ENCODE data around the gene MOGAT1.

MOGAT1 gene, protein sequence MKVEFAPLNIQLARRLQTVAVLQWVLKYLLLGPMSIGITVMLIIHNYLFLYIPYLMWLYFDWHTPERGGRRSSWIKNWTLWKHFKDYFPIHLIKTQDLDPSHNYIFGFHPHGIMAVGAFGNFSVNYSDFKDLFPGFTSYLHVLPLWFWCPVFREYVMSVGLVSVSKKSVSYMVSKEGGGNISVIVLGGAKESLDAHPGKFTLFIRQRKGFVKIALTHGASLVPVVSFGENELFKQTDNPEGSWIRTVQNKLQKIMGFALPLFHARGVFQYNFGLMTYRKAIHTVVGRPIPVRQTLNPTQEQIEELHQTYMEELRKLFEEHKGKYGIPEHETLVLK

DNA sequence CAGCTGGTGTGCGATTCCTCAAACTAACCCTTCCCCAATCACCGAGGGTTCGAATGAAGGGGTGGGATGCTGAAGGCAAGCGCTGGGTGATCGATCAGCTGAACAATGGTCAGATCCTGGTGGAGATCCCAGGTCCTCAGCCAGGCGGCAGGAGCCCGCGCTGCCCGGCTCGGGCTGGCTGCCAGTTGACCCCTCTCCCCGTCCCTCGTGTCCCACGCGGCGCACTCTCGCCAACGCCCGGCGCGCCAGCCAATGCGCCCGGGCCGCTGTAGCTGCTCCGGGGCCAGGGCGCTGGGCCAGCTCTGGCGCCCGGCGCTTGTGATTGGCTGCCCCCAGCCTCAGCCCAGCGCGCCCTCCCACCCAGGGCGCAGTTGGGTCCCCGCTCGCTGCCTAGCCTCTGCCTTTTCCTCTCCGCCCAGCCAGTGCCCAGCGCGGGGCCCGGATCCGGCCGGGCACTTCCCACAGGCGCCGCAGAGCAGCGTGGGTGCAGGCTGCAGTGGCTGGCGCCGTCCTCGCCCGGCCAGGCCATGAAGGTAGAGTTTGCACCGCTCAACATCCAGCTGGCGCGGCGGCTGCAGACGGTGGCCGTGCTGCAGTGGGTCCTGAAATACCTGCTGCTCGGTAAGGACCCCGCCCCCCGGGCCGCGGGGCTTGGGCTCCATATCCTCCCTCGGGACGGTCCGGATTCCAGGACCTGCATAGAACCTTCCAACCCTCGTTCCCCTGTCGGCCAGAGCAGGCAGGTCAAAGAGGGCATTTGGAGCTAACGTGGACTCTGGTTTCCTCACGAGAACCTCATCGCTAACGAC, at the start of gene MOGAT1:
MOGAT1 (plus strand) TSS at position 400 of the 809 bp plus-strand sequence; CDS start at position 528, 128 bp downstream.
- no peak for FAIRE-seq

DNA sequence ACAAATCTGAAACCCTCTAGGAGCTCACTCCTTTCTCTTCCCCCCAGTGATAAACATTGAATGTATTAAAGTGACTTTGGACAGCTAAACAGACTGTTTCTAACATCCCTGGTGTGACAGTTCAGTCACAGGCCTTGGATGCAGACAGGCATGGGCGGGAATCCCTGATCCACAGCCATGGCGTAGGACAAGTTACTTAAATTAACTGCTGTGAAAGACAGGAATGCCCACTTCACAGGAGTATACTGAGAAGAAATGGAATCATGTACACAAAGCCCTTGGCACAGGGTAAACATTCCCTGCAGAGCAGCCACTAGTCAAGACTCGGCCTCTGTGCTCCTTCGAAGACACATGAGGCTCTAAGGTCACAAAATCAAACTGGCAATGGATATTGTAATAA, 49.6 kb upstream of the MOGAT1 start:
- FAIRE-seq: no peak

DNA sequence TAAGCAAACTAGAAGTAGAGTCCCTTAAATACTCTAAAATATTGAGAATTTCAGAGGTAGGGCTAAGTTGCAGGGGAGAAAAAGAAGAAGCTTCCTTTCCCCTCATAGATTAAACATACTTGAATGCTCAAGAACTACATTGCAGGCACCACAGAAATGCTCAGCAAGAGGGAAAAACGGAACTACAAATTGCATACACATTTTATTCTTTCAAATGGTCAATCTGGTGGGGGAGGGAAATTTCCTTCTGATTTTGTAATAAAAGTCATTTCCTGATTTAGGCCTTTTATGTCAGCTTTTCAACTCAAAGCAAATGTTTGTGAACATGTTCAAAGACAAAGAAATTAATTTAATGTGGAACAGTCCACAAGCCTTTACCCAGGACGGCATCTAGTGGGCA, 48.5 kb upstream of the MOGAT1 start:
- FAIRE-seq: no peak

DNA sequence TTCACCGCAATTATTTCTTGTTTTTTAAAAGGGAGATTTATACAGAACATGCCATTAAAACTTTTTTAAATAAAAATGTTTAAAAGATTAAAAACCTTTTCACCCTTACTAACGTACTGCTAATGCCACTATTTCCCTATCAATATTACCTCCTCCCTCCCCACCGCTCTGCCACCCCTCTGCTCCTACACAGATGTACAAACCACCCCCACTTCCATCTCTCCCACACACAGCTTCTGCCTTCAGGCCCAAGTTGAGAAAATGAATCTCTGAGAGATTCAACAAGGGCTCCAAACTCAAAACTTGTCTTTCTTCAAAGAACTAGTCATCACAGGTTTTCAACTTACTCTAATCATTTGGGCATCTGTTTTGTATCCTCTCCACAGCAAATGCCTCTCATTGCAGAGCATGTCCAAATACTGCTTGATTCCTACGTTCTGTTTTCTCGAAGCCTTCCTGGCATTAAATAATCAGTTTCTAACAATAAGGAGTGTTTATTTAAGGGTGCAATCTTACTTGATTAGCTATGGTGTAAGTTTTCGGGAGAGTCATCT, 47.6 kb upstream of the MOGAT1 start:
- no peak for FAIRE-seq

DNA sequence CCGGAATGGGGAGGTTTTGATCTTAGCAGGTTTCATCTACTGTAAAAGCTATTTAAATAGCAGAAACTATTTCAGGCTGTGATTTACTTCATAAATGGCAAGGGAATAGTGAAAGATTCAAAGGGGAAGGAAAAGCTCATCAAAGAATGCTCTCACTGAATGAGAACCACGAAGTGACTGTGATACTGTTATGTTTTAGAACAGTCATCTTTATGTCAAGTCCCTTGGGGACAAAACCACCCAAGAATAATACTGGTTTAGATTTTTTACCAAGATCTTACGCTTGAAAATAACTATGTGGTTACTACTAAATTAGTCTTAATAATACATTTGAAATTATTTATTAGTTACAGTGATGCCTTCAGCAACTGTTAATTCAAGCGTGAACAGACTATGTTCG, 43.7 kb upstream of the MOGAT1 start:
- no peak for FAIRE-seq

DNA sequence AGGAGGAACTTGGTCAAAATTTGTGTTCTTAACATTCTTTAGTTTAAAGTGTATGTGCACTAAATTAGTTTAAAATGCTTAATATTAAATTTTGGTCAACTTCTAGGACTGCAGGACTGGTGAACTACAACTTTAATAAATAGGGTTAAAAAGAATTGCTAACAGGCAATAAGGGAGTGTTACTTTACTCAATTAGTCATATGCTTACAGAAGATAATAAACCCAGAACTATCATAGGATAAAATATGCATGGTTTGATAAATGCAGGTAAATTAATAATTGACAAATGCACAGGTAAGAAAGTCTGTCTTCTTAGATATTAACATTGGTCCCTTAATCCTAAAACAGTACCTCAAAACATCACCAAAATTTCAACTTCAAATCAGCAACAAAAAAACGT, 36.2 kb upstream of the MOGAT1 start:
- FAIRE-seq: peak; percentile 36

DNA sequence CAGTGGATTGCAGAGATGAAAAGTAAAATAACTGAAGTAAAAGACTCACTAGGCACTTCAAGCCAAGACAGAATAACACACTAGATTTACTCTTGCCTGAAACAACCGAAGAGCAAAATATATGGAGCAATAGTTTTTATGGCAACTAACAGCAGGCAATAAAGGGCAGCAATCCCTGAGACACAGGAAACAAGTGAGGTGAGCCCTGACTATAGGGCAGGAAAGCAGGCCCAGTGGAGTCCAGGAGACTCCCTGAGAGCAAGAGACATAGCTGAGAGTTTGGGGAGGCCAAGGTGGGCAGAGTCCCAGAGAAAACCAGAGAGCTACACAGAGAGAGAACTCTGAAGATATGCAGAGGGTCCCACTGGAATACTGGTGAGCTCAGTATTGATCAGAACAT, 34.4 kb upstream of the MOGAT1 start:
- FAIRE-seq: no peak

DNA sequence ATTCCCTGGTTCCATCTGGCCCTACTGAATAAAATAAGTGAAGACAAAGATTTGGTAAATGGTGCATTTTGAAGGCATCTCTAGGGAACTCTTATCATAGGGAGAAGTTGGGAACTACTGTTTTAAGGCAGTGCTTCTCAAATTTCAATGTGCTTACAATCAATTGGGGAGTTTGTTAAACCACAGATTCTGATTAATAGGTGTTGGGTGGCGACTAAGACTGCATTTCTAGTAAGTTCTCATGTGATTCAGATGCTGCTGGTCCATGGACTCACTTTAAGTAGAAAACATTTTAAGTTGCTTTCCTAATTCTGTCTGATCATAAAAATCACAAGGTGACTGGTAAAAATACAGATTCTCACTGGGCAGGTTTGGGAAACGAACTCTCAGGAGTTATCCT, 30.1 kb upstream of the MOGAT1 start:
- no peak for FAIRE-seq

DNA sequence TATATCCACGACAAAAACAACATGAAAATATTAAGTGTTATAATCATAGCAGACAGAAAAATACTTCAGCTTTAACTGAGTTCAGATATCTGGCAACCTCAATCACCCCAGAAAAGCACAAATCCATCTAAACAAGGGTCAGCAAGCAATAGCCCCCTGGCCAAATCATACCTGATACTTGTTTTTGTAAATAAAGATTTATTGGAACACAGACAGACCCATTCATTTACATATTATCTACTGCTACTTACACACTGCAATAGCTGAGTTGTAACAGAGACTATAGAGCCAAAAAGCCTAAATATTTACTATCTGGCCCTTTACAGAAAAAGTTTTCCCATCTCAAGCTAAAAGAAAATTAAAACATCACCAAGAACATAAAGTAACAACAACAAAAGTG, 28.3 kb upstream of the MOGAT1 start:
- FAIRE-seq: no peak

DNA sequence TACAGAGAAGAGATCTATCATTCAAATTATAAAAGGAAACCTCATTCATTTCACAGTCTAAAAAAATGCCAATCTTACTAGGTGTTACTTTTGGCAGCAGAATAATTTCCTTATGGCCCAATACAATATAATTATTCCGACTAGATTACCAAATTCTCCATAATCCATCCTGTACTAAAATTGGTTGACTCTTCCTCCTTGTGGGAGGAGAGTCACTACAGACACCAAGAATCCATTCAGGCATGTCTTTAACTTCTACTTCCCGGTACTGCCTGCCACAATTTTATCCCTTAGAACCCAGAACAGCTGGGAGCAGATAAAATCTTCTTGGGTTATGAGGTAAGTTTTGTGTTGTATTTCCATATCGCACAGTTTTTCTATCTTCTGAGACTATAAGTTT, 25.4 kb upstream of the MOGAT1 start:
- FAIRE-seq: no peak

DNA sequence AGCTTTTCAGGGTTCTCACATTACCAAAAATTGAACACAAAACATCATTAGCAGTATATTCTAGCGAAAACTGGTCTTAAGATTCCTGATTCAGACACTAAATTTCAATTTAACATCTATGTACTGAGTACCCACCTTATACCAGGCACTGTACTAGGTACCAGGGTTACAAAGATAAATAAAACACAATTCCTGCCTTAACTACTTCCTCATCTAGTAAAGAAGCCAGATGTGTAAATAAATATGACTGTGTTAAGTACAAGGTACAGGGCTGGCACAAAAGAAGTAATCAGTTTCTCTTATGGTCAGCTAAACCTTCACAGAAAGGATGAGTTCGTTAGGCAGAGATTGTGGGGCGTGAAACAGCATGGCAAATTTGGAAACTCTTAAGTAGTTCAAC, 21.7 kb upstream of the MOGAT1 start:
- no peak for FAIRE-seq

DNA sequence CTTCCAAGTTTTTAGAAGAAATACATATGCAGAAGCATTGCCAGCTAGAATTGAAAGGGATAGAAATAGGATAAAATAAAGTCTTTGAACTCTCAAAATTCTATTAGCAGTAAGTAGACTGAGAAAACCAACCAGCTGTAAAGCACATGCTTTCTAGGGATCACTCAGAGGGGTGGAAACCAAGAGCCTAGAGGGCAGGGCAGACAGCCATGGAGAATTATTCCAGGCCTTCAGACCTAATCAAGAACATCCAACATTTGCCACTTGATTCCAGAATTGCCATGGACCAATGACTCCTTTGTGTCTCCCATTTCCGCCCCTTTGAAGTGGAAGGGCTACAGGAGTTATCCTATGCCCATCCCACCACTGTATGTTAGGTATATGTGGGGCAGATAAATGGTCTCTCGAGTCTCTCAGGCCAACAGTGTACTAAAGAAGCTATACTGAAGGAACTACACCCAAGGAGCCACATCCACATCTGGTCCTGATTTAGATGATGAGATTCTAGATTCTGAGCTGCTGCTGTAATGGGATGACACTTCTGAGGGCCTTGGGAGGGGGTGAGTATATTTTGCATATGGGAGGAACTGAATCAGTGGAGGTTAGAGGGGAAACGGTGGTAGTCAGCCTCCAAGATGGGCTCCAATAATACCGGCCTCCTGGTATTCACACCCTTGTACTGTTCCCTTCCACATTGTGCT, 19.6 kb upstream of the MOGAT1 start:
- FAIRE-seq: no peak

DNA sequence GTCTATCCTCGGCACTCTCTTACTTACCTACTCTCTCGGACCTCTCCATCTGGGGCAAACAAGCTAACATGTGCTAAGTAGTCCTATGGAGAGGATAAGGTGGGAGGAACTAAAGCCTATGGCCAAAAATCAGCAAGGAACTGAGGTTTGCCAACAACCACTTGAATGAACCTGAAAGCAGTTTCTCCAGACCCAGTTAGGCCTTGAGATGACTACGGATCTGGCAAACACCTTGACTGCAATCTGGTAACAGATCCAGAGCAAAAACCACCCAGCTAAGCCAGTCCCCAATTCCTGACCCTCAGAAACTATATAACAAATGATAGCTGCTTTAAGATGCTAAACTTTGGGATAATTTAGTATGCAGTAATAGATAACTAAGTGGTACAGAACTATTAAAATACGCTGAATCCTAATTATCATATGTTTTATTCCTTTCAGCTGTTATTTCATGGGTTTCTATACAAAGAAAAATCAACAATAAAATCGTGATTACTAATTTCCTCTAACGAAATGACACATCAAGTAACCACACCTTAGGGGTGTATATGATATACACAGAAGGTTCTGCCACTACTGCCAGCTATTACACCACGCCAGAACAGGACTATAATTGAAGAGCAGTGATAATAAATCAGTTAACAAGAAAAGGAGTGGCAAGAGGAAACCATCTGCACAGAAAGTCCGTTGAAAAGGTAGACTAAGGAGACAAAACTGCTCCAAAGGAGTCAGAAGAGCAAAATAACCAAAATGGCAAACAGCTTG, 18.8 kb upstream of the MOGAT1 start:
- no peak for FAIRE-seq

DNA sequence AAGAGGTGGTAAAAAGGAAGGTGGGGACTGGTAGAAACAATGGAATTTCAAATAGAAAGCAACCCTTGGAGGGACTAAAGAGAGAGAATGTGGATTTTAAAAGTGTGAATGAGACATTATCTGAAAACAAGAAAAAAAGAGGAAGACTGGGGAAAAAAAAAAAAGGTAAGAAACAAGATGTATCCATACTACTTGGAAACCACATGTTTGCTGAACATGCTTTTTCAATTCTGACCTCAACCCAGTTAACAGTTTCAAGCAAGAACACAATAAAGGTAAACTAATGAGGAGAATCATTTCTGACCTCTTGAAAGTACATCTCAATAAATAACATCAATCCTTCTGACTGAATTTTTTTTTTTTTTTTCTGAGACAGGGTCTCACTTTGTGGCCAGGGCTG, 18.2 kb upstream of the MOGAT1 start:
- no peak for FAIRE-seq

DNA sequence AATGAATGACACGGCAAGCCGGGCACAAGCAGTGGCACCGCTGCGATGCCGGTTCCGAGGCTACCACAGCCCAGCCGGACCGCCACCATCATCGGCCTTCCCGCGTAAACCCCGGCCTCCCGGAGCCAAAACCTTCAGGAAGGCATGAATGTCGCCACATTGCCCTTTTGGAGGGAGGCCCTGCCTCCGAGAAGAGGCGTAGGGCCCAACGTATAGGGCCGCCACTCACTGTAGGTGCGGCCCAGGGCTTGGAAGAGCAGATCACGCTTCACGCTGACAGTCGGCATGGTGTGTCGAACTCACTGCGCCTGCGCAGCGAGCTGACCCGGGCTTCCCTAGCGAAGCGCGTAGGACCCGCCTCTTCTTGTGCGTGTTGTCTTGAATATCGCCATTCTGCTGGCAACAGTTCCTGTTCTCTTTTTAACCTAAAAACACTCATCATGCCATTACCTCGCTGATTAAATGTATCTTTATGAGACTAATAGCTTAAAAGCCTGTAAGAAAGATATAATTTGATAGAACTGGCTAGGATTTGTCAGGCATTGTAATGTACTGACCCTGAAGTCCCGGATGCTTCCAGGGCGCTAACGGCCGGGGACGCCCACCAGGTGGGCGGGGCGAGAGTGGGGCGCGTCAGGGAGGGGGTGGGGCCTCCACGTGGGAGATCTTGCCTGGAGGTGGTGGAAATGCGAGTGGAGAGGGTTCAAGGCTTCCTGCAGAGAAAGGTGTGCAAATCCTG, 15.5 kb upstream of the MOGAT1 start, which contains the start of gene FARSB:
FARSB (minus strand) TSS at position 306 of the 739 bp plus-strand sequence; CDS start at position 287, 19 bp downstream.
- FAIRE-seq: peak; percentile 92

DNA sequence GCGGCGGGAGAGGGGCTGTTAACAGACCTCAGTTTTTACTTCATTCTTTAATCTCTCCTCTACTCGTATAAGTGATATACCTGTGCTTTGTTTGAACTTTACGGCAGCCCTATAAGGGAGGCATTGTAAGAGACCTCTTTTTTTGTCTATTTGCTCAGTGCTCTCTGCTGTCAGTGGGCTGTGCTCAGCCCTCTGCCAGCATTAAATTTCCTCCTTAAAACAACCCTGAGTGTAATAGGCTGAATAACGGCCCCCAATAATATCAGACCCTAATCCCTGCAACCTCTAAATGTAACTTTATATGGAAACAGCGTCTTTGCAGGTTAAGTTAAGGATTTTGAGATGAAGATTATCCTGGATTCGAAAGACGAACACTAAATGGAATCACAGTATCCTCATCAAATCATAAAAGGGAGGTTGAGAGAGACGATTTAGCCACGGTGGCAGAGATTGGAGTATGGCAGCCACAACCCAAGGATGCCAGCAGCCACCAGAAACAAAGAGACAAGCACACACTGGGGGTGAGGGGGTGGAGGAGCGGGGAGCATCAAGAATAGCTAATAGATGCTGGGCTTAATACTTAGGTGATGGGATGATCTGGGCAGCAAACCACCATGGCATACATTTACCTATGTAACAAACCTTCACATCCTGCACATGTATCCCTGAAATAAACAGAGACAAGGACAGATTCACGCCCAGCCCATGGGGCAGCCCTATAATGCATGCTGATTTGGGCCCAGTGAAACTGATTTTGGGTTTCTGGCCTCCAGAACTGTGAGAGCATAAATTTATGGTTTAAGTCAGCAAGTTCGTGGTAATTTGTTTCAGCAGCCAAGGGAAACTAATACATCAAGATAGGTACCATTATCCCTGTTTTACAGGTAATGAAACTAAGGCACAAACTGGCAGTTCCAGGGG, 14.7 kb upstream of the MOGAT1 start:
- no peak for FAIRE-seq

DNA sequence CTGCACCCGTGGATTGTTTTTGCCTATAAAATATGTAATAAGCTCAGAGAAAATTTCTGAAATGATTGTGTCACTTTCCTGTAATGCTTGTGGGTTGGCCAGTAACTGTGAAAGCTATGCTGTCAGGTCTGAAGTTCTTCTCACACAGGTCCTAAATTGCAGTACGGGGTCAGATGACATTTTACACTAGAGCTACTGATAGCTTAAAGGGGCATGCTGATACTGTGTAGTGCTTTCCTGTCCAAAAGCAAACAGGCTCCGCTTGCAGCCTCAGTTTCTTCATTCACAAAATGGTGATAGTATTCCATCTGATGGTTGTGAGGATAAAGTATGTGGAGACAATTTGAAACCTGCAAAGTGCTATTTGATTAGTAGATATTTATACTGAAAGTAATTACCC, 8.0 kb upstream of the MOGAT1 start:
- no peak for FAIRE-seq

DNA sequence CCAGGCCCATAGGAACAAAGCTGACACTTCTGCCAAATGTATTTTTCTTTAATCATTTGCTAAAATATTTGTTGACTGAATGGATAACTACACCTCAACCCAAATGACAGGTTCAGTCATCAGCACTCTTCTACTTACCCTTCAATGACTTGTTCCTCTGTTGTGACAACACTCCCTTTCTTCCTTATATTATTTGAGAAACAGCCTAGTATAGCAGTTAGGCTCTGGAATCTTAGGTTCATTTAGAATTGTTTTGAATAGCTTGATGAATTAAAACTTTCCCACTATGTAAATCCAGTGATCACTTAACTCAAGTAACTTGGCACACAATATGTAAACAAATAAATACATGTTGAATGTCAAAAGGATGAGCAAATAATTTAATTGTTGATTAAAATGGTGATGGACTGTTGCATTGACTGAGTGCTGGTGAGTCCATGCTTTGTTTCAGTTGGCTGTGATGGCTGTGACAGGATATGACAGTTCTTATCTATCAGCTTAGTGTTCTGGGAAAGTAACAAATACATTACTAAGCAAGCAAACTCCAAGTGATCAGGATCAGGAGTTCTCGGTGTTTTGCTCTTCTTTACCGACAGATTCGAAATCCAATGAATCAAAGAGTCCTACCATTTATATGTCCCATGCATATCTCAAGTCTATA, 2.8 kb upstream of the MOGAT1 start:
- FAIRE-seq: no peak

DNA sequence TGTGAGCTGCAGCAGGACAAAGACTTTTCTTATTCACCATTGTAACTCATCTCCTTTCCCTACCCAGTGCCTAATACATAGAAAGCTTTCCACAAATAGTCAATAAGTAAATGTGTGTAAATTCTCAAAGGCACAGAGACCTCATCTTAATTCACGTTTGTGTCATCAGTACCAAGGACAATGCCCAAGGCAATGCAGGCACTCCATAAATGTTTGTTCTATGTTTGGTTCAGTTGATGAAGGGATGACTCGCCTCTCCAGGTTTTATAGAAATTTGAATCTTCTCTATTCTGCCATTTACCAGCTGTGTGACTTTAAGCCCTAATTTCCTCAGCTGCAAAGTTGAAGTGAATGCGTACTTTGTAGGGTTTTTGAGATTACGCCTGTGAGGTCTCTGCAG, 2.1 kb upstream of the MOGAT1 start:
- no peak for FAIRE-seq
